Measurements from ENCODE around the gene CDH12.

DNA sequence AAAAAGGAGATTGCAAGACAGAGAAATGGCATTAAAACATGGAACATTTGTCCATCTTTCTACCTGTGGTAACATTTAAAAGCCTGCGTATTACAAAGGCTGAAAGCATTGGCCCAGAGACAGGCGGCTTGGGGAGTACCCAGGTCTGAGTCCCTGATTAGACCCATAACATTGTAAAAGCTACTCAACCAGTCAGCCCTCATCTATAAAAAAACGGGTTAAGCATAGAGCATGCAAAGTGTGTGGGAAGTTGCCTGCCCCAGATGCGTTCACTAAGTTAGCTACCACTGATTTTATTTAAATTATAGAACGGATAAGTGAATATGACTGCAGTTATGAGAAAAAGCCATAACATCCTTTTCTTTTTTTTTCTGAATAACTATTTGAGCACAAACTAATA is 276.1 kb downstream of the CDH12 start:
- TF ChIP-seq, protein P1, sequence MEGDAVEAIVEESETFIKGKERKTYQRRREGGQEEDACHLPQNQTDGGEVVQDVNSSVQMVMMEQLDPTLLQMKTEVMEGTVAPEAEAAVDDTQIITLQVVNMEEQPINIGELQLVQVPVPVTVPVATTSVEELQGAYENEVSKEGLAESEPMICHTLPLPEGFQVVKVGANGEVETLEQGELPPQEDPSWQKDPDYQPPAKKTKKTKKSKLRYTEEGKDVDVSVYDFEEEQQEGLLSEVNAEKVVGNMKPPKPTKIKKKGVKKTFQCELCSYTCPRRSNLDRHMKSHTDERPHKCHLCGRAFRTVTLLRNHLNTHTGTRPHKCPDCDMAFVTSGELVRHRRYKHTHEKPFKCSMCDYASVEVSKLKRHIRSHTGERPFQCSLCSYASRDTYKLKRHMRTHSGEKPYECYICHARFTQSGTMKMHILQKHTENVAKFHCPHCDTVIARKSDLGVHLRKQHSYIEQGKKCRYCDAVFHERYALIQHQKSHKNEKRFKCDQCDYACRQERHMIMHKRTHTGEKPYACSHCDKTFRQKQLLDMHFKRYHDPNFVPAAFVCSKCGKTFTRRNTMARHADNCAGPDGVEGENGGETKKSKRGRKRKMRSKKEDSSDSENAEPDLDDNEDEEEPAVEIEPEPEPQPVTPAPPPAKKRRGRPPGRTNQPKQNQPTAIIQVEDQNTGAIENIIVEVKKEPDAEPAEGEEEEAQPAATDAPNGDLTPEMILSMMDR (IDR thresholded peaks at IDR 0.05; ENCODE audit: low read depth, low read length, missing input control), result no peak
- TF ChIP-seq ZBTB33 (IDR thresholded peaks at IDR 0.05), result no peak
- no peak for TF ChIP-seq RXRA (IDR thresholded peaks at IDR 0.05)
- TF ChIP-seq TAF1 (conservative IDR thresholded peaks at IDR 0.05), result no peak
- TF ChIP-seq YY1 (IDR thresholded peaks at IDR 0.05), result no peak
- no peak for TF ChIP-seq GABPA (IDR thresholded peaks at IDR 0.05 in 1 of 2, conservative IDR thresholded peaks at IDR 0.05 in 1 of 2)
- TF ChIP-seq, protein P2, sequence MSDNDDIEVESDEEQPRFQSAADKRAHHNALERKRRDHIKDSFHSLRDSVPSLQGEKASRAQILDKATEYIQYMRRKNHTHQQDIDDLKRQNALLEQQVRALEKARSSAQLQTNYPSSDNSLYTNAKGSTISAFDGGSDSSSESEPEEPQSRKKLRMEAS (IDR thresholded peaks at IDR 0.05), result no peak
- no peak for TF ChIP-seq FOXA1 (IDR thresholded peaks at IDR 0.05)
